B cell (primary cell): ENCODE data around the gene VSTM2B. TPM values are rescaled to one million over a fixed set of nuclear protein-coding genes. Genes with fewer than 3 reads are reported as not detected.

Experiments used
- ATAC-seq: fragments of 200-7000 bp; cut with Tn5 transposase; one replicate; pipeline ENCODE4 v1.10.0; 2021; ENCODE audit warnings: low read depth, mild to moderate bottlenecking, moderate number of reproducible peaks, moderate library complexity
- CTCF ChIA-PET: fragments of 350-600 bp; sonication (Branson Sonifier 250); formaldehyde crosslinking; loops from one replicate; lab custom pipeline; 2021; ENCODE audit warnings: antibody characterized with exemption, inconsistent platforms; lab: Charles Lee
- POLR2A ChIA-PET: fragments of 350-600 bp; sonication (Branson Sonifier 250); formaldehyde crosslinking; loops from one replicate; lab custom pipeline; 2021; ENCODE audit warnings: antibody characterized with exemption; lab: Charles Lee
- DNase-seq: peaks from one replicate; pipeline ENCODE4 v3.0.0; 2013
- H2AFZ ChIP-seq: 2 replicates; pipeline ENCODE4 v1.6.1; 2012; ENCODE audit warnings: mild to moderate bottlenecking, low read depth, low read length; ENCODE audit not compliant: insufficient read depth, poor library complexity, severe bottlenecking
- H3K27ac ChIP-seq, 2 donors: 1 replicate in 1 of 2; 2 replicates in 1 of 2; pipeline ENCODE4 v1.5.1; 2012 to 2013; ENCODE audit warnings: low read length in 2 of 2, mild to moderate bottlenecking in 2 of 2, moderate library complexity in 1 of 2
- H3K27me3 ChIP-seq, 4 experiments: fragments of 200-600 bp in 1 of 4; sonication (generic) in 1 of 4; replicated peaks in 1 of 4; 1 replicate in 2 of 4; 2 replicates in 2 of 4; pipeline versions ENCODE4 v1.6.1 to v1.7.0; 2013 to 2016; ENCODE audit warnings: low read length in 3 of 4, mild to moderate bottlenecking in 2 of 4, mixed read lengths in 1 of 4, moderate library complexity in 1 of 4; ENCODE audit not compliant: insufficient read depth in 4 of 4, control insufficient read depth in 3 of 4; ENCODE audit errors: control extremely low read depth in 1 of 4
- H3K36me3 ChIP-seq, 2 experiments: replicated peaks in 1 of 2; 1 replicate in 1 of 2; 2 replicates in 1 of 2; pipeline versions ENCODE4 v1.6.1 to v1.7.1; 2013; ENCODE audit warnings: low read length in 1 of 2; ENCODE audit not compliant: insufficient read depth in 2 of 2, control insufficient read depth in 1 of 2; ENCODE audit errors: control extremely low read depth in 1 of 2, extremely low read depth in 1 of 2
- H3K4me1 ChIP-seq, 2 donors: fragments of 200-600 bp in 1 of 2; sonication (generic) in 1 of 2; 1 replicate in 1 of 2; 2 replicates in 1 of 2; pipeline versions ENCODE4 v1.5.1 to v1.6.1; 2013 to 2017; ENCODE audit warnings: low read length in 2 of 2; ENCODE audit not compliant: control insufficient read depth in 2 of 2, insufficient read depth in 2 of 2
- H3K4me2 ChIP-seq: replicated peaks from 2 replicates; pipeline ENCODE3; 2012; ENCODE audit warnings: mild to moderate bottlenecking, low read depth, low read length; ENCODE audit not compliant: poor library complexity, severe bottlenecking
- H3K4me3 ChIP-seq, 5 experiments: fragments of 200-600 bp in 1 of 5; sonication (generic) in 1 of 5; 1 replicate in 3 of 5; 2 replicates in 2 of 5; pipeline versions ENCODE4 v1.5.1 to v1.7.0; 2011 to 2016; ENCODE audit warnings: low read length in 4 of 5, mild to moderate bottlenecking in 4 of 5, low read depth in 2 of 5, control low read depth in 1 of 5, moderate library complexity in 1 of 5; ENCODE audit not compliant: insufficient read depth in 1 of 5; ENCODE audit errors: control extremely low read depth in 1 of 5, extremely low read depth in 1 of 5
- H3K79me2 ChIP-seq: fragments of 200-600 bp; sonication (generic); one replicate; pipeline ENCODE4 v1.6.0; 2016; ENCODE audit warnings: low read length; ENCODE audit not compliant: control insufficient read depth, insufficient read depth
- H3K9ac ChIP-seq: fragments of 200-600 bp; sonication (generic); 2 replicates; pipeline ENCODE4 v1.6.1; 2017; ENCODE audit warnings: mild to moderate bottlenecking, low read length, moderate library complexity
- H3K9me3 ChIP-seq, 3 donors: one replicate each; pipeline versions ENCODE4 v1.6.1 to v1.7.1; 2013; ENCODE audit warnings: low read length in 2 of 3; ENCODE audit not compliant: control insufficient read depth in 2 of 3, insufficient read depth in 1 of 3; ENCODE audit errors: control extremely low read depth in 1 of 3
- H4K20me1 ChIP-seq: 2 replicates; pipeline ENCODE4 v1.6.0; 2012; ENCODE audit warnings: mild to moderate bottlenecking, low read length; ENCODE audit not compliant: insufficient read depth, control insufficient read depth, poor library complexity, severe bottlenecking
- H3K27ac Mint-ChIP-seq: one replicate; pipeline ENCODE4 v1.8.0; 2021; ENCODE audit warnings: mixed read lengths
- H3K27me3 Mint-ChIP-seq: one replicate; pipeline ENCODE4 v1.8.0; 2021; ENCODE audit warnings: mixed read lengths
- H3K4me1 Mint-ChIP-seq: one replicate; pipeline ENCODE4 v1.8.0; 2021; ENCODE audit warnings: mixed read lengths
- H3K4me3 Mint-ChIP-seq: one replicate; pipeline ENCODE4 v1.8.0; 2021; ENCODE audit warnings: mixed read lengths
- H3K9me3 Mint-ChIP-seq: one replicate; pipeline ENCODE4 v1.8.0; 2022; ENCODE audit warnings: mixed read lengths; ENCODE audit not compliant: insufficient read depth
- CTCF ChIP-seq: fragments of 200-600 bp; IDR thresholded peaks from one replicate; pipeline ENCODE4 v1.8.0; 2022; ENCODE audit warnings: antibody characterized with exemption, mild to moderate bottlenecking
- EZH2 ChIP-seq: IDR thresholded peaks from 2 replicates; pipeline ENCODE4 v1.6.1; 2012; ENCODE audit warnings: borderline replicate concordance, low read depth, mild to moderate bottlenecking, moderate library complexity, low read length; ENCODE audit not compliant: insufficient read depth, poor library complexity, severe bottlenecking
- WGBS: methylation state at CpG from one replicate; pipeline ENCODE4 v1.1.5; 2013; ENCODE audit warnings: missing lambda C conversion rate; ENCODE audit not compliant: insufficient coverage; 5-methylcytosine and 5-hydroxymethylcytosine counted together
- intact Hi-C: fragments of 100-400 bp; cut with micrococcal nuclease; formaldehyde crosslinking; loops from one replicate; pipeline ENCODE4 v1.10.0; 2022
- polyA plus RNA-seq: library from polyadenylated mRNA; depleted of rRNA; stranded (reverse); fragments of >200 nt; gene quantifications from 2 replicates; pipeline ENCODE4 v1.2.3, GENCODE V29; 2012
- total RNA-seq, 2 donors: library from RNA; stranded (reverse); fragments of 120-200 nt in 1 of 2; gene quantifications; 1 replicate in 1 of 2; 2 replicates in 1 of 2; pipeline versions ENCODE4 v1.2.3 to v1.2.4, GENCODE V29; 2013 to 2022

The VSTM2B gene
- total and polyA plus RNA-seq, 2 donors (not counting 1 experiment from before 2014, with no cell fraction given), result not detected

- Histone ChIP-seq H3K9ac (no peak overlapping the region), H2AFZ (no peak overlapping the region), H3K4me2 (no peak overlapping the region), H3K9me3 (no peaks in the 10 kb centered on the region), H3K27me3 (no peaks in the 10 kb centered on the region), H3K79me2 (no peaks in the 10 kb centered on the region), H3K4me3 (no peak overlapping the region), H3K4me1 (no peaks in the 10 kb centered on the region), H3K36me3 (no peaks in the 10 kb centered on the region), H4K20me1 (no peaks in the 10 kb centered on the region), H3K27ac (no peak overlapping the region)
- Mint-ChIP-seq H3K9me3 (no peaks in the 10 kb centered on the region), H3K4me3 (no peak overlapping the region), H3K27ac (no peak overlapping the region), H3K4me1 (no peaks in the 10 kb centered on the region), H3K27me3 (peaks cover 20% of the 10 kb centered on the region)
- TF ChIP-seq CTCF (no peak), EZH2 (no peak)
- CTCF ChIA-PET, result no interaction called here
- WGBS, result 86% methylated on average over 7 of the region's 9 CpGs
- DNase-seq (no peak), ATAC-seq (no peak)
- intact Hi-C loops, result no loop called here
- POLR2A ChIA-PET, result no interaction called here
These were observed 43.5 kb downstream of the VSTM2B start for GRCh38 chr19:29569038-29569911.

GRCh38 chr19:29571181-29571580 lies 45.4 kb downstream of the VSTM2B start:
- no peak overlapping the region for H3K27ac Mint-ChIP-seq

More at GRCh38 chr19:29571181-29571580, 45.4 kb downstream of the VSTM2B start:
- H4K20me1 ChIP-seq, result no peaks in the 10 kb centered on the region
- no peaks in the 10 kb centered on the region for H3K79me2 ChIP-seq
- H3K9ac ChIP-seq, result no peak overlapping the region
- H3K4me2 ChIP-seq, result no peak overlapping the region
- peaks cover 3% of the 10 kb centered on the region for H3K4me1 Mint-ChIP-seq
- H2AFZ ChIP-seq, result no peak overlapping the region
- intact Hi-C loops, result no loop called here
- peaks cover 26% of the 10 kb centered on the region for H3K27me3 Mint-ChIP-seq
- peaks cover 0 to 4% (median 0%) of the 10 kb centered on the region in 4 experiments for H3K27me3 ChIP-seq
- no peaks in the 10 kb centered on the region for H3K4me1 ChIP-seq
- TF ChIP-seq EZH2 (no peak), CTCF (no peak)
- no peaks in the 10 kb centered on the region for H3K9me3 ChIP-seq
- WGBS, result 84% methylated on average over 2 of the region's 6 CpGs
- no peaks in the 10 kb centered on the region for H3K9me3 Mint-ChIP-seq
- no peak overlapping the region for H3K4me3 ChIP-seq
- no peak overlapping the region for H3K27ac ChIP-seq
- POLR2A ChIA-PET, result no interaction called here
- H3K36me3 ChIP-seq, result no peaks in the 10 kb centered on the region
- H3K4me3 Mint-ChIP-seq, result no peak overlapping the region
- CTCF ChIA-PET, result no interaction called here
- DNase-seq (no peak), ATAC-seq (no peak)
